Liver (tissue), 9 donors: Measurements from ENCODE around the gene RHBDD3. TPM values are rescaled to one million over a fixed set of nuclear protein-coding genes. Genes with fewer than 3 reads are reported as not detected.

Experiments used
- DNase-seq: peaks from one replicate; pipeline ENCODE4 v3.0.0-alpha.2; 2017; ENCODE audit warnings: low spot score
- H3K27ac ChIP-seq, 2 donors: one replicate each; pipeline ENCODE4 v1.7.0; 2013; ENCODE audit warnings: inconsistent platforms in 2 of 2, low read length in 2 of 2, control low read depth in 1 of 2, low read depth in 1 of 2, mild to moderate bottlenecking in 1 of 2
- H3K27me3 ChIP-seq, 4 donors: one replicate each; pipeline versions ENCODE4 v1.6.1 to v1.7.0; 2013; ENCODE audit warnings: low read length in 3 of 4, inconsistent platforms in 1 of 4, mild to moderate bottlenecking in 1 of 4, moderate library complexity in 1 of 4; ENCODE audit not compliant: control insufficient read depth in 4 of 4, insufficient read depth in 4 of 4
- H3K36me3 ChIP-seq, 4 donors: one replicate each; pipeline versions ENCODE4 v1.6.1 to v1.7.0; 2013; ENCODE audit warnings: low read length in 3 of 4, mild to moderate bottlenecking in 3 of 4, low read depth in 1 of 4, moderate library complexity in 1 of 4; ENCODE audit not compliant: control insufficient read depth in 4 of 4, insufficient read depth in 3 of 4
- H3K4me1 ChIP-seq, 4 donors: one replicate each; pipeline versions ENCODE4 v1.6.1 to v1.7.0; 2013; ENCODE audit warnings: low read length in 3 of 4, mild to moderate bottlenecking in 3 of 4, moderate library complexity in 1 of 4; ENCODE audit not compliant: control insufficient read depth in 4 of 4, insufficient read depth in 4 of 4
- H3K4me3 ChIP-seq, 3 donors: one replicate each; pipeline versions ENCODE4 v1.6.1 to v1.7.0; 2013; ENCODE audit warnings: low read length in 3 of 3, control low read depth in 1 of 3, low read depth in 1 of 3, mild to moderate bottlenecking in 1 of 3
- H3K9ac ChIP-seq, 2 donors: one replicate each; pipeline ENCODE4 v1.7.0; 2013; ENCODE audit warnings: low read length in 2 of 2, mild to moderate bottlenecking in 2 of 2, moderate library complexity in 2 of 2, control low read depth in 1 of 2, low read depth in 1 of 2
- H3K9me3 ChIP-seq, 4 donors: one replicate each; pipeline versions ENCODE4 v1.6.1 to v1.7.0; 2013; ENCODE audit warnings: low read length in 3 of 4; ENCODE audit not compliant: control insufficient read depth in 4 of 4
- ATF3 ChIP-seq: IDR thresholded peaks from 2 replicates; pipeline ENCODE4 v1.6.1; 2016; ENCODE audit warnings: antibody characterized with exemption
- CTCF ChIP-seq: fragments of 150-350 bp; IDR thresholded peaks from 2 replicates; pipeline ENCODE4 v1.5.1; 2017; ENCODE audit warnings: improper control_type of control experiment, low read depth, low read length; ENCODE audit not compliant: missing input control
- FOXA1 ChIP-seq: IDR thresholded peaks from 2 replicates; pipeline ENCODE4 v1.6.1; 2016; ENCODE audit warnings: antibody characterized with exemption
- HNF4A ChIP-seq, 2 donors: conservative IDR thresholded peaks; 2 replicates each; pipeline ENCODE4 v1.6.1; 2016; ENCODE audit warnings: antibody characterized with exemption in 2 of 2, mild to moderate bottlenecking in 2 of 2
- HNF4G ChIP-seq: IDR thresholded peaks from 2 replicates; pipeline ENCODE4 v1.6.1; 2016; ENCODE audit warnings: antibody characterized with exemption
- JUND ChIP-seq, 2 donors: IDR thresholded peaks; 2 replicates each; pipeline ENCODE4 v1.6.1; 2016; ENCODE audit warnings: antibody characterized with exemption in 2 of 2
- MAX ChIP-seq: IDR thresholded peaks from 2 replicates; pipeline ENCODE4 v1.6.1; 2016; ENCODE audit warnings: antibody characterized with exemption
- RAD21 ChIP-seq, 2 donors: IDR thresholded peaks; 2 replicates each; pipeline ENCODE4 v1.6.1; 2016; ENCODE audit warnings: antibody characterized with exemption in 2 of 2, mild to moderate bottlenecking in 2 of 2
- RXRA ChIP-seq, 2 donors: IDR thresholded peaks; 2 replicates each; pipeline ENCODE4 v1.6.1; 2017 to 2018; ENCODE audit warnings: antibody characterized with exemption in 2 of 2, mild to moderate bottlenecking in 1 of 2
- TAF1 ChIP-seq: conservative IDR thresholded peaks from 2 replicates; pipeline ENCODE4 v1.6.1; 2016; ENCODE audit warnings: antibody characterized with exemption, mild to moderate bottlenecking
- WGBS: extraction: QIAGEN DNeasy Blood & Tissue Kit; methylation state at CpG from one replicate; pipeline ENCODE4 v1.1.7; 2013; 5-methylcytosine and 5-hydroxymethylcytosine counted together
- polyA plus RNA-seq, 2 donors: library from polyadenylated mRNA; stranded (reverse) in 1 of 2; unstranded in 1 of 2; fragments of 200-250 nt in 1 of 2; fragments of >200 nt in 1 of 2; fragmentation: Nextera tagmentation in 1 of 2; extraction: Ambion mirVana in 1 of 2; gene quantifications; one replicate each; pipeline versions ENCODE4 v1.2.1 to v1.2.3, GENCODE V29; 2013 to 2015
- total RNA-seq, 2 donors: library from RNA; depleted of rRNA; stranded (reverse); fragments of >200 nt; gene quantifications; one replicate each; pipeline ENCODE4 v1.2.3, GENCODE V29; 2014
- donor health status: healthy.
- donor health status: healthy.
- donor health status: healthy.
- donor health status: healthy.
- donor health status: healthy.

The RHBDD3 gene
- total and polyA plus RNA-seq, 4 donors: 14.3 to 26.5 (median 18.3) TPM

- 4% methylated on average over 69 of the region's 69 CpGs for WGBS
- peaks cover 7 to 33% (median 16%) of the 10 kb centered on the region in 4 donors for H3K4me1 ChIP-seq
- peaks cover 0 to 4% (median 0%) of the 10 kb centered on the region in 4 donors for H3K27me3 ChIP-seq
- DNase-seq: no peak
- no peak overlapping the region for H3K27ac ChIP-seq
- H3K9me3 ChIP-seq: no peaks in the 10 kb centered on the region
- H3K4me3 ChIP-seq: peak overlapping the region in 1 of 3 donors; percentile 33
- TF ChIP-seq TAF1 (no peak), CTCF (no peak), ATF3 (no peak), HNF4A (conservative IDR thresholded peaks at IDR 0.05) (no peak), RXRA (IDR thresholded peaks at IDR 0.05) (no peak)
- H3K36me3 ChIP-seq: no peaks in the 10 kb centered on the region
- no peak overlapping the region for H3K9ac ChIP-seq
These were observed 46.9 kb upstream of the RHBDD3 start for GRCh38 chr22:29314537-29315285.

- H3K27me3 ChIP-seq: peaks cover 0 to 4% (median 0%) of the 10 kb centered on the region in 4 donors
- H3K4me1 ChIP-seq: peaks cover 9 to 41% (median 17%) of the 10 kb centered on the region in 4 donors
- H3K9me3 ChIP-seq: no peaks in the 10 kb centered on the region
- H3K36me3 ChIP-seq: no peaks in the 10 kb centered on the region
- no peak overlapping the region for H3K4me3 ChIP-seq
- no peak overlapping the region for H3K27ac ChIP-seq
- no peak overlapping the region for H3K9ac ChIP-seq
- TF ChIP-seq MAX (no peak), JUND (IDR thresholded peaks at IDR 0.05) (no peak), HNF4G (no peak)
- no peak for DNase-seq
- WGBS: 23% methylated on average over 51 of the region's 51 CpGs
These were observed 46.0 kb upstream of the RHBDD3 start for GRCh38 chr22:29313576-29314466.

GRCh38 chr22:29313126-29313575 is 45.4 kb upstream of the RHBDD3 start:
- peaks cover 0 to 4% (median 0%) of the 10 kb centered on the region in 4 donors for H3K27me3 ChIP-seq
- no peak for DNase-seq
- TF ChIP-seq RAD21 (IDR thresholded peaks at IDR 0.05) (peak in 1 of 2 donors; percentile 52), FOXA1 (no peak), CTCF (peak; percentile 48)
- 26% methylated on average over 44 of the region's 44 CpGs for WGBS
- no peak overlapping the region for H3K9ac ChIP-seq
- H3K9me3 ChIP-seq: no peaks in the 10 kb centered on the region
- peaks cover 9 to 48% (median 19%) of the 10 kb centered on the region in 4 donors for H3K4me1 ChIP-seq
- H3K36me3 ChIP-seq: no peaks in the 10 kb centered on the region
- H3K27ac ChIP-seq: no peak overlapping the region
- no peak overlapping the region for H3K4me3 ChIP-seq
